ENCODE measurements around the gene SLC2A8.

Gene SLC2A8

GRCh38 chr9:127403507-127404192, 6.7 kb downstream of the SLC2A8 start:
- no peak overlapping the region for H3K4ac ChIP-seq (ENCODE audit: low read depth in 1 of 2, low read length in 2 of 2)
- peaks cover 8% of the 10 kb centered on the region for H3K79me1 ChIP-seq (replicated peaks; ENCODE audit: low read length, poor library complexity, severe bottlenecking)
- H2BK12ac ChIP-seq (ENCODE audit: low read length in 2 of 2): no peak overlapping the region
- no peak overlapping the region for H3K27ac ChIP-seq (ENCODE audit: low read length, poor library complexity, severe bottlenecking)
- no peak overlapping the region for H2AK5ac ChIP-seq (ENCODE audit: low read length, severe bottlenecking)
- no peak overlapping the region for H3K18ac ChIP-seq (ENCODE audit: low read depth in 1 of 2, low read length in 2 of 2)
- no peak overlapping the region for H3K4me3 ChIP-seq (ENCODE audit: insufficient read depth in 1 of 2, low read depth in 1 of 2, low read length in 2 of 2)
- peak overlapping the region; percentile 43 for H4K91ac ChIP-seq (ENCODE audit: low read length)
- WGBS: 87% methylated on average over 22 of the region's 22 CpGs
- H3K4me2 ChIP-seq (ENCODE audit: low read length, poor library complexity, severe bottlenecking): no peak overlapping the region
- peaks cover 0 to 51% of the 10 kb centered on the region in 2 experiments for H3K36me3 ChIP-seq (ENCODE audit: control insufficient read depth in 1 of 2, insufficient read depth in 2 of 2, low read depth in 1 of 2, low read length in 2 of 2)
- DNase-seq: no peak
- no peak overlapping the region for H3K23ac ChIP-seq (ENCODE audit: low read length in 2 of 2)
- no peak overlapping the region for H2BK120ac ChIP-seq (ENCODE audit: low read depth, low read length)
- H2AFZ ChIP-seq (ENCODE audit: low read depth, low read length): no peak overlapping the region
- no peak overlapping the region for H2BK5ac ChIP-seq (ENCODE audit: low read depth, low read length, poor library complexity, severe bottlenecking)
- H3K9me3 ChIP-seq (ENCODE audit: control insufficient read depth, low read length): no peaks in the 10 kb centered on the region
- H3K14ac ChIP-seq (ENCODE audit: low read length in 2 of 2): no peak overlapping the region
- peaks cover 0 to 90% of the 10 kb centered on the region in 2 experiments for H3K27me3 ChIP-seq (ENCODE audit: control insufficient read depth in 1 of 2, insufficient read depth in 1 of 2, low read length in 2 of 2)
- peaks cover 12% of the 10 kb centered on the region for H3K4me1 ChIP-seq (ENCODE audit: control insufficient read depth, insufficient read depth, low read depth, low read length)
- no peak overlapping the region for H3K9ac ChIP-seq (ENCODE audit: low read length)
- no peak overlapping the region for H2BK15ac ChIP-seq (ENCODE audit: low read depth, poor library complexity, severe bottlenecking)
- H4K8ac ChIP-seq (ENCODE audit: low read length): no peak overlapping the region

- H3K9me3 ChIP-seq (ENCODE audit: control insufficient read depth, low read length): no peaks in the 10 kb centered on the region
- no peak overlapping the region for H3K18ac ChIP-seq (ENCODE audit: low read depth in 1 of 2, low read length in 2 of 2)
- H3K4me1 ChIP-seq (ENCODE audit: control insufficient read depth, insufficient read depth, low read depth, low read length): peaks cover 11% of the 10 kb centered on the region
- no peak overlapping the region for H2AFZ ChIP-seq (ENCODE audit: low read depth, low read length)
- no peak overlapping the region for H3K23ac ChIP-seq (ENCODE audit: low read length in 2 of 2)
- H2BK5ac ChIP-seq (ENCODE audit: low read depth, low read length, poor library complexity, severe bottlenecking): no peak overlapping the region
- no peak overlapping the region for H3K14ac ChIP-seq (ENCODE audit: low read length in 2 of 2)
- no peak overlapping the region for H3K27ac ChIP-seq (ENCODE audit: low read length, poor library complexity, severe bottlenecking)
- H3K4ac ChIP-seq (ENCODE audit: low read depth in 1 of 2, low read length in 2 of 2): no peak overlapping the region
- H4K8ac ChIP-seq (ENCODE audit: low read length): no peak overlapping the region
- H3K9ac ChIP-seq (ENCODE audit: low read length): no peak overlapping the region
- H3K27me3 ChIP-seq (ENCODE audit: control insufficient read depth in 1 of 2, insufficient read depth in 1 of 2, low read length in 2 of 2): peaks cover 0 to 83% of the 10 kb centered on the region in 2 experiments
- DNase-seq: no peak
- no peak overlapping the region for H3K4me3 ChIP-seq (ENCODE audit: insufficient read depth in 1 of 2, low read depth in 1 of 2, low read length in 2 of 2)
- H3K79me1 ChIP-seq (replicated peaks; ENCODE audit: low read length, poor library complexity, severe bottlenecking): peaks cover 1% of the 10 kb centered on the region
- no peak overlapping the region for H2BK15ac ChIP-seq (ENCODE audit: low read depth, poor library complexity, severe bottlenecking)
- H4K91ac ChIP-seq (ENCODE audit: low read length): no peak overlapping the region
- no peak overlapping the region for H3K4me2 ChIP-seq (ENCODE audit: low read length, poor library complexity, severe bottlenecking)
- H2AK5ac ChIP-seq (ENCODE audit: low read length, severe bottlenecking): no peak overlapping the region
- H3K36me3 ChIP-seq (ENCODE audit: control insufficient read depth in 1 of 2, insufficient read depth in 2 of 2, low read depth in 1 of 2, low read length in 2 of 2): peaks cover 0 to 51% of the 10 kb centered on the region in 2 experiments
- WGBS: 95% methylated on average over 23 of the region's 23 CpGs
- no peak overlapping the region for H2BK12ac ChIP-seq (ENCODE audit: low read length in 2 of 2)
- no peak overlapping the region for H2BK120ac ChIP-seq (ENCODE audit: low read depth, low read length)
Measured at GRCh38 chr9:127404631-127405030, 7.7 kb downstream of the SLC2A8 start.

- H3K27ac ChIP-seq (ENCODE audit: low read length, poor library complexity, severe bottlenecking): no peak overlapping the region
- H3K9me3 ChIP-seq (ENCODE audit: control insufficient read depth, low read length): no peaks in the 10 kb centered on the region
- no peak overlapping the region for H2BK120ac ChIP-seq (ENCODE audit: low read depth, low read length)
- no peak overlapping the region for H3K4me3 ChIP-seq (ENCODE audit: insufficient read depth in 1 of 2, low read depth in 1 of 2, low read length in 2 of 2)
- H3K18ac ChIP-seq (ENCODE audit: low read depth in 1 of 2, low read length in 2 of 2): no peak overlapping the region
- H3K23ac ChIP-seq (ENCODE audit: low read length in 2 of 2): no peak overlapping the region
- H3K4ac ChIP-seq (ENCODE audit: low read depth in 1 of 2, low read length in 2 of 2): no peak overlapping the region
- H3K9ac ChIP-seq (ENCODE audit: low read length): no peak overlapping the region
- DNase-seq: no peak
- no peak overlapping the region for H3K4me2 ChIP-seq (ENCODE audit: low read length, poor library complexity, severe bottlenecking)
- no peak overlapping the region for H2BK12ac ChIP-seq (ENCODE audit: low read length in 2 of 2)
- no peak overlapping the region for H2AK5ac ChIP-seq (ENCODE audit: low read length, severe bottlenecking)
- peaks cover 1% of the 10 kb centered on the region for H3K79me1 ChIP-seq (replicated peaks; ENCODE audit: low read length, poor library complexity, severe bottlenecking)
- no peak overlapping the region for H2BK5ac ChIP-seq (ENCODE audit: low read depth, low read length, poor library complexity, severe bottlenecking)
- 95% methylated on average over 20 of the region's 20 CpGs for WGBS
- H3K27me3 ChIP-seq (ENCODE audit: control insufficient read depth in 1 of 2, insufficient read depth in 1 of 2, low read length in 2 of 2): peaks cover 0 to 83% of the 10 kb centered on the region in 2 experiments
- H3K14ac ChIP-seq (ENCODE audit: low read length in 2 of 2): no peak overlapping the region
- H2BK15ac ChIP-seq (ENCODE audit: low read depth, poor library complexity, severe bottlenecking): no peak overlapping the region
- no peak overlapping the region for H4K8ac ChIP-seq (ENCODE audit: low read length)
- H4K91ac ChIP-seq (ENCODE audit: low read length): no peak overlapping the region
- H2AFZ ChIP-seq (ENCODE audit: low read depth, low read length): no peak overlapping the region
- H3K4me1 ChIP-seq (ENCODE audit: control insufficient read depth, insufficient read depth, low read depth, low read length): peaks cover 11% of the 10 kb centered on the region
- H3K36me3 ChIP-seq (ENCODE audit: control insufficient read depth in 1 of 2, insufficient read depth in 2 of 2, low read depth in 1 of 2, low read length in 2 of 2): peaks cover 0 to 47% of the 10 kb centered on the region in 2 experiments
Measured at GRCh38 chr9:127405344-127406125, 8.6 kb downstream of the SLC2A8 start.

- H3K27me3 ChIP-seq (ENCODE audit: control insufficient read depth in 1 of 2, insufficient read depth in 1 of 2, low read length in 2 of 2): peaks cover 0 to 77% of the 10 kb centered on the region in 2 experiments
- no peak overlapping the region for H2BK120ac ChIP-seq (ENCODE audit: low read depth, low read length)
Measured at GRCh38 chr9:127406799-127407491, 10.0 kb downstream of the SLC2A8 start.

More at GRCh38 chr9:127406799-127407491, 10.0 kb downstream of the SLC2A8 start:
- no peak overlapping the region for H3K4me3 ChIP-seq (ENCODE audit: insufficient read depth in 1 of 2, low read depth in 1 of 2, low read length in 2 of 2)
- no peak overlapping the region for H3K27ac ChIP-seq (ENCODE audit: low read length, poor library complexity, severe bottlenecking)
- WGBS: 67% methylated on average over 13 of the region's 13 CpGs
- no peak overlapping the region for H3K23ac ChIP-seq (ENCODE audit: low read length in 2 of 2)
- no peak overlapping the region for H2BK15ac ChIP-seq (ENCODE audit: low read depth, poor library complexity, severe bottlenecking)
- H2AFZ ChIP-seq (ENCODE audit: low read depth, low read length): no peak overlapping the region
- peak overlapping the region; percentile 9 for H3K4me2 ChIP-seq (ENCODE audit: low read length, poor library complexity, severe bottlenecking)
- H3K36me3 ChIP-seq (ENCODE audit: control insufficient read depth in 1 of 2, insufficient read depth in 2 of 2, low read depth in 1 of 2, low read length in 2 of 2): peaks cover 0 to 44% of the 10 kb centered on the region in 2 experiments
- H2BK12ac ChIP-seq (ENCODE audit: low read length in 2 of 2): no peak overlapping the region
- H3K4me1 ChIP-seq (ENCODE audit: control insufficient read depth, insufficient read depth, low read depth, low read length): peaks cover 11% of the 10 kb centered on the region
- H3K9me3 ChIP-seq (ENCODE audit: control insufficient read depth, low read length): no peaks in the 10 kb centered on the region
- DNase-seq: no peak
- no peak overlapping the region for H4K8ac ChIP-seq (ENCODE audit: low read length)
- no peak overlapping the region for H2AK5ac ChIP-seq (ENCODE audit: low read length, severe bottlenecking)
- no peak overlapping the region for H3K18ac ChIP-seq (ENCODE audit: low read depth in 1 of 2, low read length in 2 of 2)
- peaks cover 1% of the 10 kb centered on the region for H3K79me1 ChIP-seq (replicated peaks; ENCODE audit: low read length, poor library complexity, severe bottlenecking)
- H3K4ac ChIP-seq (ENCODE audit: low read depth in 1 of 2, low read length in 2 of 2): no peak overlapping the region
- H4K91ac ChIP-seq (ENCODE audit: low read length): no peak overlapping the region
- no peak overlapping the region for H3K9ac ChIP-seq (ENCODE audit: low read length)
- H3K14ac ChIP-seq (ENCODE audit: low read length in 2 of 2): no peak overlapping the region
- no peak overlapping the region for H2BK5ac ChIP-seq (ENCODE audit: low read depth, low read length, poor library complexity, severe bottlenecking)

Data from mesenchymal stem cell (in vitro differentiated cells and primary cell).